Upper lobe of left lung (tissue), 6 donors: Measurements from ENCODE around the gene NPHP4. TPM values are rescaled to one million over a fixed set of nuclear protein-coding genes. Genes with fewer than 3 reads are reported as not detected.

ENCODE experiments used
- ATAC-seq, 2 donors: fragments of 200-7000 bp; cut with Tn5 transposase; one replicate each; pipeline ENCODE4 v1.9.1; 2022; ENCODE audit warnings: mild to moderate bottlenecking in 2 of 2, moderate library complexity in 2 of 2; ENCODE audit not compliant: low FRiP score in 2 of 2
- DNase-seq, 2 donors: peaks; one replicate each; pipeline ENCODE4 v3.0.0-alpha.2; 2019 to 2020
- H3K27ac ChIP-seq, 4 donors: fragments of 200-600 bp; sonication (generic); one replicate each; pipeline ENCODE4 v1.5.1; 2016 to 2019
- H3K27me3 ChIP-seq, 4 donors: fragments of 200-600 bp; sonication (generic); one replicate each; pipeline ENCODE4 v1.5.1; 2017 to 2019
- H3K36me3 ChIP-seq, 4 donors: fragments of 200-600 bp; sonication (generic); one replicate each; pipeline ENCODE4 v1.5.1; 2016 to 2019
- H3K4me1 ChIP-seq, 4 donors: fragments of 200-600 bp; sonication (generic); one replicate each; pipeline ENCODE4 v1.5.1; 2018 to 2019
- H3K4me3 ChIP-seq, 4 donors: fragments of 200-600 bp; sonication (generic); one replicate each; pipeline ENCODE4 v1.5.1; 2017 to 2019; ENCODE audit warnings: mild to moderate bottlenecking in 2 of 4, moderate library complexity in 1 of 4
- H3K9me3 ChIP-seq, 4 donors: fragments of 200-600 bp; sonication (generic); one replicate each; pipeline ENCODE4 v1.5.1; 2018 to 2019
- EP300 ChIP-seq, 4 donors: sonication (generic); formaldehyde crosslinking; IDR thresholded peaks; one replicate each; pipeline ENCODE4 v1.5.1; 2017; ENCODE audit warnings: antibody characterized with exemption in 4 of 4, control low read depth in 2 of 4
- POLR2A ChIP-seq, 4 donors: fragments of 450-650 bp; IDR thresholded peaks; one replicate each; pipeline ENCODE4 v1.5.1; 2016 to 2017; ENCODE audit warnings: antibody characterized with exemption in 4 of 4, mild to moderate bottlenecking in 2 of 4
- POLR2AphosphoS5 ChIP-seq, 2 donors: sonication (generic); formaldehyde crosslinking; IDR thresholded peaks; one replicate each; pipeline ENCODE4 v1.5.1; 2017; ENCODE audit warnings: antibody characterized with exemption in 2 of 2
- WGBS, 2 donors: methylation state at CpG; one replicate each; pipeline ENCODE4 v1.1.5; 2017 to 2018; 5-methylcytosine and 5-hydroxymethylcytosine counted together
- total RNA-seq, 6 donors: library from RNA; depleted of rRNA in 4 of 6; stranded (reverse); fragments of >200 nt in 4 of 6; gene quantifications; one replicate each; pipeline versions ENCODE4 v1.1.0 to v1.2.1, GENCODE V29; 2016 to 2021
- TF ChIP-seq, protein P1 (sequence below), 6 experiments: fragments of 450-650 bp in 4 of 6; fragments of 200-600 bp in 2 of 6; sonication (generic) in 2 of 6; IDR thresholded peaks; one replicate each; pipeline ENCODE4 v1.5.1; 2016 to 2019; ENCODE audit warnings: antibody characterized with exemption in 6 of 6
- donor health status: DM: no; HTN: no; CAD: no; lungs with moderate emphysema.
- donor health status: DM: no; HTN: yes; CAD: no; lungs with severe emphysema.

NPHP4 gene
- total RNA-seq, 6 donors from 2014 or later, result 13.5 to 45.1 (median 19.9) TPM

DNA sequence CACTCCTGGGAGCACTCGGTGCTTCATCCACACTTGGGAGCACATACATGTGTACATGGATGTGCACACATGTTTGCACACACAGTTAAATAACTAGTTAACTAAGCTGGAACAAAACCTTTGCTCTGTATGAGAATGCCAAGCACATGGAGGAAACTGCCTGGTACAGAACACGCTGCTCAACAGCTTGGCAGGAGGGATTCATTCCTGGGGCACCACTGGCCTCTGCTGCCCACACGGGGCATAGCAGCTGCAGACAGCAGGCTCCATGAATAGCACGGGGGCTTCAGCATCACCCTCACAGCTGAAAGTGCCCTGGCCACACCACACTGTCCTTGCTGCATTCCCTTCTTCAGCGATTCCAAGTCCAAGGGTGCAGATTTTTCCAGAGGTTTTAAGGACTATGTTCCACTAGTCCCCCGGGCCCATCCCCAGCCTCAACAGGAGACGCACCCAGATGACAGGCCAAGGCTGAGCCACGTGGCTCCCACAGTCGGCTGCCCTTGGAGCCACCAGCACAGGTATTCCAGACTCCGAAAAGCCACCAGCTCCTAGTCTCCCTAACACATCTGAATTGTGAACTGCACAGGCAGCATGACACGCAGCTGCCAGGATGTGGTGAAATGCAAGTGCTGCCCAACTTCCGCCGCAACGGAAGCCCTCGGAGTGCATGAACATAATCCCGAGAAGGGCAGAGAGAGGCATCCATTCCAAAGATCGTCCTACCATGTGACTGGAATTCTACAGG is 16.9 kb downstream of the NPHP4 start:
- peaks cover 0 to 9% (median 5%) of the 10 kb centered on the region in 4 donors for H3K4me1 ChIP-seq
- WGBS, 2 donors, result 67 to 71% methylated on average over 10 to 17 of the region's 17 CpGs
- no peaks in the 10 kb centered on the region for H3K27me3 ChIP-seq
- no peak overlapping the region for H3K4me3 ChIP-seq
- H3K9me3 ChIP-seq, result no peaks in the 10 kb centered on the region
- DNase-seq, result peak in 1 of 2 donors; percentile 52
- peak; percentile 41 to 49 for ATAC-seq
- no peak overlapping the region for H3K27ac ChIP-seq
- TF ChIP-seq, protein P1, sequence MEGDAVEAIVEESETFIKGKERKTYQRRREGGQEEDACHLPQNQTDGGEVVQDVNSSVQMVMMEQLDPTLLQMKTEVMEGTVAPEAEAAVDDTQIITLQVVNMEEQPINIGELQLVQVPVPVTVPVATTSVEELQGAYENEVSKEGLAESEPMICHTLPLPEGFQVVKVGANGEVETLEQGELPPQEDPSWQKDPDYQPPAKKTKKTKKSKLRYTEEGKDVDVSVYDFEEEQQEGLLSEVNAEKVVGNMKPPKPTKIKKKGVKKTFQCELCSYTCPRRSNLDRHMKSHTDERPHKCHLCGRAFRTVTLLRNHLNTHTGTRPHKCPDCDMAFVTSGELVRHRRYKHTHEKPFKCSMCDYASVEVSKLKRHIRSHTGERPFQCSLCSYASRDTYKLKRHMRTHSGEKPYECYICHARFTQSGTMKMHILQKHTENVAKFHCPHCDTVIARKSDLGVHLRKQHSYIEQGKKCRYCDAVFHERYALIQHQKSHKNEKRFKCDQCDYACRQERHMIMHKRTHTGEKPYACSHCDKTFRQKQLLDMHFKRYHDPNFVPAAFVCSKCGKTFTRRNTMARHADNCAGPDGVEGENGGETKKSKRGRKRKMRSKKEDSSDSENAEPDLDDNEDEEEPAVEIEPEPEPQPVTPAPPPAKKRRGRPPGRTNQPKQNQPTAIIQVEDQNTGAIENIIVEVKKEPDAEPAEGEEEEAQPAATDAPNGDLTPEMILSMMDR (IDR thresholded peaks at IDR 0.05), result peak; percentile 37 to 72 (median 50)
- TF ChIP-seq POLR2AphosphoS5 (IDR thresholded peaks at IDR 0.05), result no peak
- peaks cover 0 to 22% (median 5%) of the 10 kb centered on the region in 4 donors for H3K36me3 ChIP-seq

DNA sequence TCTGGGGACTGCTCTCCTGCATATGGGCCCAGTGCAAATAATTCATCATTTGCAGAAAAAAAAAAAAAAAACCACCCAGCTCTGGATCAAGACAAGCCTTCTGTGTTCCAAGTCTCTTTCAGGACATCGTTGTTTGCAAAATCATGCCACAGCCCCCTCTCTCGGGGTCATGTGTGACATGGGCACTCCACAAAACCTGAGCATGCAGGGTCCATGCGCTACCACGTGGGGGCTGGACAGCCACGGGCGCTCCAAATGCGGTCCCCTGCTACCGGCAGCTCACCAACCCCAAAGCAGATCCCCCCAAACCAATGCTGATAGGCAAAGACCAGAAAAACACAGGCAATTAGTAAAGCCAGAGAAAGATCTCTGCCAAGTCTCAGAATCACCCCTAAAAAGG is 17.6 kb downstream of the NPHP4 start:
- DNase-seq (no peak), ATAC-seq (no peak)
- H3K36me3 ChIP-seq, result peaks cover 0 to 22% (median 5%) of the 10 kb centered on the region in 4 donors
- peaks cover 0 to 9% (median 5%) of the 10 kb centered on the region in 4 donors for H3K4me1 ChIP-seq
- TF ChIP-seq POLR2AphosphoS5 (IDR thresholded peaks at IDR 0.05) (no peak), POLR2A (IDR thresholded peaks at IDR 0.05) (no peak), EP300 (IDR thresholded peaks at IDR 0.05) (no peak)
- TF ChIP-seq, protein P1 (IDR thresholded peaks at IDR 0.05), result no peak
- H3K4me3 ChIP-seq, result no peak overlapping the region
- no peaks in the 10 kb centered on the region for H3K27me3 ChIP-seq
- H3K27ac ChIP-seq, result no peak overlapping the region
- 86 to 94% methylated on average over 8 of the region's 8 CpGs for WGBS, 2 donors
- no peaks in the 10 kb centered on the region for H3K9me3 ChIP-seq

DNA sequence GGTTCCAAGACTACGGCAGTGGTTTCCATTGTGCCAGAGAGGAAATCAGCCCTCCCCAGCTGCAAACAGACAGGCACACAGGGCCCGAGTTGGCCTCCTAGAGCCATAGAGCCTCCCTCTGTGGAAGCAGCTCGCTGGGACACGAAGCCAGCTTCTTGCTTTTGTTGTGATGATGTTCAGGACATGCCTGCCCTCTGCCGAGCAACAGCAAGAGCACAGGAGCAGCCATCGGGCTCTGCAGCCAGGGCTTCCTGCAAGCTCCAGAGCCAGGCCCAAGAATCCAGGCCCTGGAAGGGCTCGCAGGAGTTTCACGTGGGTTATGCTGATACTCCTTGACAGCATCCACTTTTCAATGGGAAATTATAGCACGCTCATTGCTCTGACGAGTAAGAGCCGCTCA is 18.5 kb downstream of the NPHP4 start:
- no peak overlapping the region for H3K4me3 ChIP-seq
- ATAC-seq (no peak), DNase-seq (peak in 1 of 2 donors; percentile 14)
- H3K27me3 ChIP-seq, result no peaks in the 10 kb centered on the region
- peaks cover 0 to 27% (median 5%) of the 10 kb centered on the region in 4 donors for H3K36me3 ChIP-seq
- peaks cover 0 to 3% (median under 1%) of the 10 kb centered on the region in 4 donors for H3K4me1 ChIP-seq
- H3K27ac ChIP-seq, result no peak overlapping the region
- TF ChIP-seq POLR2AphosphoS5 (IDR thresholded peaks at IDR 0.05) (no peak), POLR2A (IDR thresholded peaks at IDR 0.05) (no peak), EP300 (IDR thresholded peaks at IDR 0.05) (no peak)
- TF ChIP-seq, protein P1 (IDR thresholded peaks at IDR 0.05), result no peak
- 76 to 89% methylated on average over 10 to 11 of the region's 11 CpGs for WGBS, 2 donors
- no peaks in the 10 kb centered on the region for H3K9me3 ChIP-seq

DNA sequence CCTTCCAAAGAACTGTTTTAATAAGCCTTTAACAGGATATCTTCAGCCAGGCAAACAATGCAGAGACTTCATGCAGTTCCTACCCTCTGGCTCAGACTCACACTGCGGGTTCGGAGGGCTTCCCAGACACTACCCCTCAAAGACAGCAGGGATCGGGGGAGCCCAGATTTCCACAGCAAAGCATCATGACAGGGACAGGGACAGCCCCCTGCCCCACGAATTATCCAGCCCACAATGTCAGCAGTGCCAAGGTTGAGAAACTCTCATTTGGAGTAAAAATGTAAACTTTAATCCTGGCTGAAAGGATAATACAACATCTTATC is 20.1 kb downstream of the NPHP4 start:
- Histone ChIP-seq H3K36me3 (peaks cover 0 to 40% (median 14%) of the 10 kb centered on the region in 4 donors), H3K4me1 (no peaks in the 10 kb centered on the region), H3K4me3 (no peak overlapping the region), H3K27ac (no peak overlapping the region), H3K9me3 (no peaks in the 10 kb centered on the region), H3K27me3 (no peaks in the 10 kb centered on the region)
- WGBS, 2 donors, result 86 to 92% methylated on average over 4 of the region's 4 CpGs
- DNase-seq, result peak in 1 of 2 donors; percentile 7
- ATAC-seq, result no peak
- no peak for TF ChIP-seq EP300 (IDR thresholded peaks at IDR 0.05)
- TF ChIP-seq POLR2AphosphoS5 (IDR thresholded peaks at IDR 0.05), result no peak
- TF ChIP-seq, protein P1 (IDR thresholded peaks at IDR 0.05), result no peak
- no peak for TF ChIP-seq POLR2A (IDR thresholded peaks at IDR 0.05)
